OCI-LY1 (cell line): Measurements from ENCODE around the gene THOC2.
"Not testable (repeated sequence)": the region's sequence is repeated elsewhere in the genome, so short reads cannot be mapped to it uniquely, and the experiment has no call there.

Experiments used
- H2AFZ ChIP-seq: fragments of 200-600 bp; sonication (generic), shearing (Covaris generic); 2 replicates; pipeline ENCODE4 v1.6.0; 2014; ENCODE audit warnings: antibody characterized with exemption, mild to moderate bottlenecking, low read length
- H3F3A ChIP-seq: fragments of 200-600 bp; sonication (generic), shearing (Covaris generic); 2 replicates; pipeline ENCODE4 v1.6.0; 2014; ENCODE audit warnings: mild to moderate bottlenecking, antibody characterized with exemption, low read length, moderate library complexity; ENCODE audit not compliant: insufficient read depth
- H3K27ac ChIP-seq: fragments of 200-600 bp; sonication (generic); 2 replicates; pipeline ENCODE4 v1.5.1; 2014; ENCODE audit warnings: low read length, mixed run types, mild to moderate bottlenecking, low read depth; ENCODE audit not compliant: poor library complexity, severe bottlenecking
- H3K27me3 ChIP-seq: fragments of 200-600 bp; sonication (generic); 2 replicates; pipeline ENCODE4 v1.6.0; 2014; ENCODE audit warnings: antibody characterized with exemption, mild to moderate bottlenecking, low read length, moderate library complexity; ENCODE audit not compliant: insufficient read depth
- H3K36me3 ChIP-seq: fragments of 200-600 bp; sonication (generic); 2 replicates; pipeline ENCODE4 v1.6.1; 2014; ENCODE audit warnings: mild to moderate bottlenecking, antibody characterized with exemption, low read length, moderate library complexity, mixed read lengths; ENCODE audit not compliant: insufficient read depth
- H3K4me1 ChIP-seq: fragments of 200-600 bp; sonication (generic); 2 replicates; pipeline ENCODE4 v1.5.1; 2014; ENCODE audit warnings: mild to moderate bottlenecking, low read length, moderate library complexity; ENCODE audit not compliant: insufficient read depth, severe bottlenecking
- H3K4me2 ChIP-seq: fragments of 200-600 bp; sonication (generic), shearing (Covaris generic); 2 replicates; pipeline ENCODE4 v1.6.1; 2014; ENCODE audit warnings: low read length
- H3K4me3 ChIP-seq: fragments of 200-600 bp; sonication (generic); 2 replicates; pipeline ENCODE4 v1.5.1; 2014; ENCODE audit warnings: low read length, low read depth, mild to moderate bottlenecking, mixed read lengths; ENCODE audit not compliant: poor library complexity, severe bottlenecking
- H3K79me2 ChIP-seq: fragments of 200-600 bp; shearing (Covaris generic); 2 replicates; pipeline ENCODE4 v1.6.1; 2016; ENCODE audit warnings: mixed run types, low read length, mixed read lengths; ENCODE audit not compliant: insufficient read depth
- H3K9ac ChIP-seq: fragments of 200-600 bp; sonication (generic), shearing (Covaris generic); 2 replicates; pipeline ENCODE4 v1.6.1; 2014; ENCODE audit warnings: mild to moderate bottlenecking, low read length, mixed read lengths
- H3K9me2 ChIP-seq: fragments of 200-600 bp; sonication (generic), shearing (Covaris generic); 2 replicates; pipeline ENCODE4 v1.6.1; 2014; ENCODE audit warnings: low read depth, mild to moderate bottlenecking, low read length, mixed read lengths
- H3K9me3 ChIP-seq: fragments of 200-600 bp; shearing (Covaris generic); 2 replicates; pipeline ENCODE4 v1.6.1; 2014; ENCODE audit warnings: low read length, mixed read lengths
- H4K20me1 ChIP-seq: fragments of 200-600 bp; sonication (generic), shearing (Covaris generic); 2 replicates; pipeline ENCODE4 v1.6.0; 2016; ENCODE audit warnings: mild to moderate bottlenecking, low read length; ENCODE audit not compliant: insufficient read depth
- EZH2 ChIP-seq: fragments of 200-600 bp; sonication (generic), shearing (Covaris generic); IDR thresholded peaks from 2 replicates; pipeline ENCODE4 v1.8.0; 2017; ENCODE audit warnings: borderline replicate concordance, mixed run types, mild to moderate bottlenecking, antibody characterized with exemption, low read length, moderate library complexity, mixed read lengths
- TF ChIP-seq, protein P1 (sequence below): fragments of 200-600 bp; sonication (generic), shearing (Covaris generic); IDR thresholded peaks from 2 replicates; pipeline ENCODE4 v1.5.1; 2017; ENCODE audit warnings: mild to moderate bottlenecking, antibody characterized with exemption, low read length, moderate library complexity, mixed read lengths

Gene THOC2

DNA sequence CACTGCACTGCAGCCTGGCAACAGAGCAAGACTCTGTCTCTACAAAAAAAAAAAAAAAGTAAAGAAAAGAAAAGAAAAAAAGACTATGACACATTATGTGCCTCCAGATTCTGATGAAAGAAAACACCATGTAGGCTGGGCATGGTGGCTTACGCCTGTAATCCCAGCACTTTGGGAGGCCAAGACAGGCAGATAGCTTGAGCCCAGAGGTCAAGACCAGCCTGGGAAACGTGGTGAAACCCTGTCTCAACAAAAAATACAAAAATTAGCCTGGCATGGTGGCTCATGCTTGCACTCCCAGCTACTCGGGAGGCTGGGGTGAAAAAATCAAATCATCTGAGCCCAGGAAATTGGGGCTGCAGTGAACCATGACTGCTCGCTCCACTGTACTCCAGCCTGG lies 19.4 kb downstream of the THOC2 start:
- Histone ChIP-seq H3K4me1 (peaks cover 24% of the 10 kb centered on the region), H3K79me2 (peaks cover 72% of the 10 kb centered on the region), H3K9me3 (no peaks in the 10 kb centered on the region), H2AFZ (no peak overlapping the region), H3F3A (no peaks in the 10 kb centered on the region), H3K9ac (no peak overlapping the region), H3K36me3 (peaks cover 10% of the 10 kb centered on the region; the same call in 1 of the 2 replicates), H3K27me3 (no peaks in the 10 kb centered on the region), H3K4me3 (no peak overlapping the region), H4K20me1 (no peaks in the 10 kb centered on the region), H3K4me2 (no peak overlapping the region; the same call in 1 of the 2 replicates), H3K27ac (peak overlapping the region; percentile 32), H3K9me2 (no peaks in the 10 kb centered on the region)
- TF ChIP-seq, protein P1, sequence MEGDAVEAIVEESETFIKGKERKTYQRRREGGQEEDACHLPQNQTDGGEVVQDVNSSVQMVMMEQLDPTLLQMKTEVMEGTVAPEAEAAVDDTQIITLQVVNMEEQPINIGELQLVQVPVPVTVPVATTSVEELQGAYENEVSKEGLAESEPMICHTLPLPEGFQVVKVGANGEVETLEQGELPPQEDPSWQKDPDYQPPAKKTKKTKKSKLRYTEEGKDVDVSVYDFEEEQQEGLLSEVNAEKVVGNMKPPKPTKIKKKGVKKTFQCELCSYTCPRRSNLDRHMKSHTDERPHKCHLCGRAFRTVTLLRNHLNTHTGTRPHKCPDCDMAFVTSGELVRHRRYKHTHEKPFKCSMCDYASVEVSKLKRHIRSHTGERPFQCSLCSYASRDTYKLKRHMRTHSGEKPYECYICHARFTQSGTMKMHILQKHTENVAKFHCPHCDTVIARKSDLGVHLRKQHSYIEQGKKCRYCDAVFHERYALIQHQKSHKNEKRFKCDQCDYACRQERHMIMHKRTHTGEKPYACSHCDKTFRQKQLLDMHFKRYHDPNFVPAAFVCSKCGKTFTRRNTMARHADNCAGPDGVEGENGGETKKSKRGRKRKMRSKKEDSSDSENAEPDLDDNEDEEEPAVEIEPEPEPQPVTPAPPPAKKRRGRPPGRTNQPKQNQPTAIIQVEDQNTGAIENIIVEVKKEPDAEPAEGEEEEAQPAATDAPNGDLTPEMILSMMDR: no peak
- no peak for TF ChIP-seq EZH2

DNA sequence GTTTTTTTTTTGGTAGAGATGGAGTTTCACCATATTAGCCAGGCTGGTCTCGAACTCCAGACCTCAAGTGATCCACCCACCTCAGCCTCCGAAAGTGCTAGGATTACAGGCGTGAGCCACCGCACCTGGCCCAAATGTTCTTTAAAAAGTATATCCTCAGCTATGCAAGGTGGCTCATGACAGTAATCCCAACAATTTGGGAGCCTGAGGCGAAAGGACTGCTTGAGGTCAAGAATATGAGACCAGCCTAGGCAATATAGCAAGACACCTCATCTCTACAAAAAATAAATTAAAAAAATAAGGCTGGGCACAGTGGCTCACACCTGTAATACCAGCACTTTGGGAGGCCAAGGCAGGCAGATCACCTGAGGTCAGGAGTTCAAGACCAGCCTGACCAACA lies 21.7 kb downstream of the THOC2 start:
- not testable (repeated sequence) for H3K9me2 ChIP-seq, H3K9ac ChIP-seq, H3K27ac ChIP-seq, H2AFZ ChIP-seq, H3F3A ChIP-seq, H3K9me3 ChIP-seq, H4K20me1 ChIP-seq, H3K4me2 ChIP-seq, H3K4me3 ChIP-seq, H3K27me3 ChIP-seq
- Histone ChIP-seq H3K79me2 (peaks cover 61% of the 10 kb centered on the region), H3K4me1 (peaks cover 24% of the 10 kb centered on the region), H3K36me3 (peaks cover 15% of the 10 kb centered on the region; the same call in 1 of the 2 replicates)

DNA sequence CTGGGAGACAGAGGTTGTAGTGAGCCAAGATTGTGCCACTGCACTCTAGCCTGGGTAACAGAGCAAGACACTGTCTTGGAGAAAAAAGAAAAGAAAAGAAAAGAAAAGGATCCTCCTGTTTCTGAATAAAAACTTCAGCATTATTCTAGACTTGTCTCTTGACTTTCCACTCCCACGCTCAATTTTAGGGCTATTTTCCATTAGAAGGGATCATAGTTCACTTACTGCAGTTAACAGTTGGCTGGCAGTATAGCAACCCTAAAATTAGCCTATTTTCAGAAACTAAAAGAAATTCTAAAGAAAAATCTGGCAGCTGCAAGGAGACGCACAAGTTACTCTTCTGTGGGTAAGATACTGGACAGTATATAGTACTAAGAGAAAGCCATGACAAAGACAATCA lies 28.1 kb downstream of the THOC2 start:
- Histone ChIP-seq H4K20me1 (no peaks in the 10 kb centered on the region), H3K9me2 (no peaks in the 10 kb centered on the region), H3K4me1 (no peaks in the 10 kb centered on the region), H3K4me3 (no peak overlapping the region), H3K79me2 (peaks cover 11% of the 10 kb centered on the region; the same call in 1 of the 2 replicates), H3K27ac (no peak overlapping the region), H3K27me3 (no peaks in the 10 kb centered on the region), H2AFZ (no peak overlapping the region), H3K4me2 (no peak overlapping the region), H3F3A (no peaks in the 10 kb centered on the region), H3K9ac (no peak overlapping the region), H3K36me3 (peaks cover 9% of the 10 kb centered on the region; the same call in 1 of the 2 replicates), H3K9me3 (no peaks in the 10 kb centered on the region)
- no peak for TF ChIP-seq EZH2
- TF ChIP-seq, protein P1: no peak

GRCh38 chrX:123698979-123699520 lies 33.8 kb downstream of the THOC2 start:
- Histone ChIP-seq H3K4me2 (no peak overlapping the region), H3K79me2 (no peaks in the 10 kb centered on the region), H2AFZ (no peak overlapping the region), H3K4me3 (no peak overlapping the region), H3K9me2 (no peaks in the 10 kb centered on the region), H3K27ac (no peak overlapping the region), H3F3A (no peaks in the 10 kb centered on the region), H3K9me3 (no peaks in the 10 kb centered on the region), H3K4me1 (no peaks in the 10 kb centered on the region), H3K27me3 (no peaks in the 10 kb centered on the region), H4K20me1 (no peaks in the 10 kb centered on the region), H3K9ac (no peak overlapping the region), H3K36me3 (peaks cover 17% of the 10 kb centered on the region; the same call in 1 of the 2 replicates)
- no peak for TF ChIP-seq EZH2
- TF ChIP-seq, protein P1: no peak
